HL-60 (cell line): ENCODE data around the gene PPP1R9A.

ENCODE experiments used
- DNase-seq, 2 experiments: peaks; one replicate each; pipeline ENCODE4 v3.0.0-alpha.2; 2010 to 2020; ENCODE audit warnings: low read depth in 1 of 2, low spot score in 1 of 2
- H3K27ac ChIP-seq: fragments of 250-450 bp; sonication (Bioruptor Pico); replicated peaks from 2 replicates; pipeline ENCODE4 v1.5.1; 2020; ENCODE audit warnings: mild to moderate bottlenecking, moderate library complexity
- H3K27me3 ChIP-seq: fragments of 250-450 bp; sonication (Bioruptor Pico); 2 replicates; pipeline ENCODE4 v1.5.1; 2021; ENCODE audit warnings: mild to moderate bottlenecking, moderate library complexity; ENCODE audit not compliant: insufficient read depth, poor library complexity, severe bottlenecking
- H3K4me3 ChIP-seq: replicated peaks from 2 replicates; pipeline ENCODE4 v1.5.1; 2011; ENCODE audit warnings: mild to moderate bottlenecking, control low read depth, low read length; ENCODE audit not compliant: insufficient read depth
- CTCF ChIP-seq: IDR thresholded peaks from one replicate; pipeline ENCODE4 v1.5.1; 2011; ENCODE audit warnings: low read length, control low read depth, inconsistent platforms; ENCODE audit not compliant: insufficient read depth
- GABPA ChIP-seq: IDR thresholded peaks from 2 replicates; pipeline ENCODE4 v1.6.1; 2012; ENCODE audit warnings: low read depth
- POLR2AphosphoS5 ChIP-seq: IDR thresholded peaks from 2 replicates; pipeline ENCODE4 v1.6.1; 2012; ENCODE audit warnings: low read depth
- REST ChIP-seq: IDR thresholded peaks from 2 replicates; pipeline ENCODE4 v1.6.1; 2012; ENCODE audit warnings: low read depth; ENCODE audit not compliant: insufficient replicate concordance
- SPI1 ChIP-seq: IDR thresholded peaks from 2 replicates; pipeline ENCODE4 v1.6.1; 2012; ENCODE audit warnings: low read depth, mild to moderate bottlenecking, borderline replicate concordance

The PPP1R9A gene

GRCh38 chr7:95113590-95113989 is 206.2 kb downstream of the PPP1R9A start:
- Histone ChIP-seq H3K4me3 (no peak overlapping the region), H3K27me3 (no peaks in the 10 kb centered on the region), H3K27ac (no peak overlapping the region)
- DNase-seq: no peak
- TF ChIP-seq GABPA (no peak), SPI1 (no peak), POLR2AphosphoS5 (no peak), CTCF (no peak), REST (no peak)

GRCh38 chr7:95126053-95126709 is 218.8 kb downstream of the PPP1R9A start:
- no peak overlapping the region for H3K4me3 ChIP-seq
- no peaks in the 10 kb centered on the region for H3K27me3 ChIP-seq
- no peak for DNase-seq
- H3K27ac ChIP-seq: no peak overlapping the region
- TF ChIP-seq GABPA (no peak), POLR2AphosphoS5 (no peak), SPI1 (no peak), CTCF (no peak), REST (no peak)

- TF ChIP-seq REST (no peak), GABPA (no peak), SPI1 (no peak), CTCF (no peak), POLR2AphosphoS5 (no peak)
- Histone ChIP-seq H3K4me3 (no peak overlapping the region), H3K27me3 (no peaks in the 10 kb centered on the region), H3K27ac (no peak overlapping the region)
- DNase-seq: no peak
These were observed 225.1 kb downstream of the PPP1R9A start for GRCh38 chr7:95132500-95132899.
